ENCODE data around the gene HIVEP3. TPM values are rescaled to one million over a fixed set of nuclear protein-coding genes. Genes with fewer than 3 reads are reported as not detected.

HIVEP3 gene
- total RNA-seq, 2 experiments from 2014 or later = 18.6 to 20.4 TPM

DNA sequence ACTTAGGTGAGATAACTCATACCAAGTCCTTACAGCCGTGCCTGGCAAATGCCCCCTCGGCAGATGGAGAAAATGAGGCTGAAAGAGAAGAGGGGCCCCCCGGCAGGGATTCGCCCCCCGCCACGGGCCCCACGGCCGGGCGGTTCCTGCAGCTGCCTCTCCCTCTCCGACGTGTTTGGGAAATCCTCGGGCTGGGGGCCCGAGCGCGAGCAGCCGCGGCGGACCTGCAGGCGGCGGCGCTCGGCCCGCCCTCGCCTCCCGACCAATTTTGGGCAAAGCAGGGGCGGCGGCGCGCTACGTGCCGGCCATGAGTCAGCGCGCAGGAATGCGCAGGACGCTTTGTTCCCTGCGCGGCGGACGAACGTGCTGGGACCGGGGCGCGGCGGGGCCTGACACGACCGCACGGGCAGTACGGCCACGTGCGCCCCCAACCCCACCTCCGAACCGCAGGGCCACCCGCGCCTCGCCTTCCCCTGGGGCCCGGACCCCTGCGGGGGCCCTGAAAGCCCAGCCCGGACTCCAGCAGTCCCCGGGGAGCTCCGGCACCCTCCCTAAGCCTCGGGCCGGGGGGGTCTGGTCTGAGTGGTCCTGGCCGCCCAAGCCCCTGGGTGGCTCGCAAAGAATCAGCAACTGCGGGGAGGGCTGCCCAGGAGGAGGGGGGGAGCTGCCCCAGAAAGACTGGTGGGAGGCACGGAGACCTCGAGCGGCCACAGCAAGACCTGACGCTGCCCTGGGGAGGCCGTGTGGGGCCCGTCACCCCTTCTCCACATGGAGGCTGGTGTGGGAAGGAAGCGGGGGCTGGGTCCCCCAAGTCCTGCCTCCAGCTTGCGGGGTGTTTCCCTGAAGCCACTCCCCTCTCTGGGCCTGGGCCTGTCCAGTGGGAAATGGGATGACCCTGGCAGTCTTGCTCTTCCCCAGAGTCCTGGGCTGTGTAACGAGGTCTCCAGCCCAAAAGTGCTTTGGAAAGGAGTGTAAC, 422.4 kb downstream of the HIVEP3 start:
- peaks cover 6% of the 10 kb centered on the region for H3K4me1 Mint-ChIP-seq (ENCODE audit: low read depth)
- peak overlapping the region; percentile 48 for H3K4me3 Mint-ChIP-seq
- POLR2A ChIA-PET = no interaction called here
- no peaks in the 10 kb centered on the region for H3K9me3 Mint-ChIP-seq
- no peaks in the 10 kb centered on the region for H3K36me3 Mint-ChIP-seq (ENCODE audit: low read depth)
- CTCF ChIA-PET = interaction anchor here (1.0 to 1.5 kb wide), 3 partner anchors 13 to 395 kb away, joined by 3 to 4 read pairs (median 3); no protein-coding TSS in a partner anchor
- DNase-seq = peak; percentile 72
- intact Hi-C loops (cut with micrococcal nuclease) = no loop called here
- H3K27ac Mint-ChIP-seq = no peak overlapping the region
- TF ChIP-seq, protein P1, sequence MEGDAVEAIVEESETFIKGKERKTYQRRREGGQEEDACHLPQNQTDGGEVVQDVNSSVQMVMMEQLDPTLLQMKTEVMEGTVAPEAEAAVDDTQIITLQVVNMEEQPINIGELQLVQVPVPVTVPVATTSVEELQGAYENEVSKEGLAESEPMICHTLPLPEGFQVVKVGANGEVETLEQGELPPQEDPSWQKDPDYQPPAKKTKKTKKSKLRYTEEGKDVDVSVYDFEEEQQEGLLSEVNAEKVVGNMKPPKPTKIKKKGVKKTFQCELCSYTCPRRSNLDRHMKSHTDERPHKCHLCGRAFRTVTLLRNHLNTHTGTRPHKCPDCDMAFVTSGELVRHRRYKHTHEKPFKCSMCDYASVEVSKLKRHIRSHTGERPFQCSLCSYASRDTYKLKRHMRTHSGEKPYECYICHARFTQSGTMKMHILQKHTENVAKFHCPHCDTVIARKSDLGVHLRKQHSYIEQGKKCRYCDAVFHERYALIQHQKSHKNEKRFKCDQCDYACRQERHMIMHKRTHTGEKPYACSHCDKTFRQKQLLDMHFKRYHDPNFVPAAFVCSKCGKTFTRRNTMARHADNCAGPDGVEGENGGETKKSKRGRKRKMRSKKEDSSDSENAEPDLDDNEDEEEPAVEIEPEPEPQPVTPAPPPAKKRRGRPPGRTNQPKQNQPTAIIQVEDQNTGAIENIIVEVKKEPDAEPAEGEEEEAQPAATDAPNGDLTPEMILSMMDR (IDR thresholded peaks at IDR 0.05) = no peak
- peaks cover 15% of the 10 kb centered on the region for H3K27me3 Mint-ChIP-seq
- peak; percentile 74 for ATAC-seq

GRCh38 chr1:41495210-41495948, 423.3 kb downstream of the HIVEP3 start:
- DNase-seq (peak; percentile 57), ATAC-seq (peak; percentile 12)
- Mint-ChIP-seq H3K9me3 (no peaks in the 10 kb centered on the region), H3K4me1 (ENCODE audit: low read depth) (peaks cover 6% of the 10 kb centered on the region), H3K36me3 (ENCODE audit: low read depth) (no peaks in the 10 kb centered on the region), H3K27me3 (peaks cover 15% of the 10 kb centered on the region), H3K4me3 (peak overlapping the region; percentile 48), H3K27ac (no peak overlapping the region)
- ChIA-PET POLR2A (no interaction called here), CTCF (interaction anchor here (0.7 to 2.3 kb wide), 7 partner anchors 14 to 396 kb away, joined by 3 to 6 read pairs (median 3); no protein-coding TSS in a partner anchor)
- TF ChIP-seq, protein P1 (IDR thresholded peaks at IDR 0.05) = peak; percentile 47
- intact Hi-C loops (cut with micrococcal nuclease) = no loop called here

GRCh38 chr1:41494351-41495209, 424.1 kb downstream of the HIVEP3 start:
- no peak for ATAC-seq
- intact Hi-C loops (cut with micrococcal nuclease) = no loop called here
- POLR2A ChIA-PET = no interaction called here
- Mint-ChIP-seq H3K36me3 (ENCODE audit: low read depth) (no peaks in the 10 kb centered on the region), H3K27ac (no peak overlapping the region), H3K9me3 (no peaks in the 10 kb centered on the region), H3K27me3 (peaks cover 20% of the 10 kb centered on the region), H3K4me3 (no peak overlapping the region), H3K4me1 (ENCODE audit: low read depth) (peaks cover 6% of the 10 kb centered on the region)
- no peak for DNase-seq
- CTCF ChIA-PET = interaction anchor here (0.7 to 2.3 kb wide), 4 partner anchors 19 to 189 kb away, joined by 3 to 6 read pairs (median 4); no protein-coding TSS in a partner anchor
- TF ChIP-seq, protein P1 (IDR thresholded peaks at IDR 0.05) = no peak

DNA sequence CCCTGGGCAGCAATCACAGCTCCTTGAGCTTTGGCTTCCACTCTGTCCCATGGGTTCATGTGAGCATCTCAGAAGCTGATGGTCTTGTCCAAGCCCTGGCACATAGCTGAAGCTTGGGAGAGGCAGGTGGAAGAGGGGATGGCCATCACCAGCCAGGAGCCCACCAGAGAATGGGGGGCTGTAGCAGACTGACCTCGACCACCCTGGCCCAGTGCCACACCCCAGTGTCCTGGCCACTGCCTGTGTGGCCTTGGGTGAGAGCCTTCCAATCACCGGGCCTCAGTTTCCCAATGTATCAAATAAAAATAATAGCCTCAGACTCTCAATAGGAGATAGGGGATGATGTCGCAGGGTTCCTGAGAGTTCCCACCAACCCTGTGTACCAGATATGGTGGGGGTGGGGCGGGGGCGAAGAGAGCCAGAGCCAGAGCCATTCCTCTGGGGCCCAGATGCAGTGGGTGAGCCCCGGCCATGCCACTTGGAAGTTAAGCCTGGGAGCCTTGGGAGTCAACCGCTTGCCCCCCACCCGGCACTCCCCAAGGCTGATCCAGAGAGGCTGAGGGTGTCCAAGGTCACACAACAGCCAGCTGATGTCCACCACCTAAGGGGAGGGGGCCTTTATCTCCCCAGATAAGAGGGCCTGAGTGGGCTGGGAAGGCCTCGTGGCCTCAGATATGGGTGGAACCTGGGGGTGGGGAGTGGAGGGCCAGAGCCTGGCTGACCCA, 424.9 kb downstream of the HIVEP3 start:
- Mint-ChIP-seq H3K27me3 (peaks cover 24% of the 10 kb centered on the region), H3K27ac (no peak overlapping the region), H3K9me3 (no peaks in the 10 kb centered on the region), H3K36me3 (ENCODE audit: low read depth) (no peaks in the 10 kb centered on the region), H3K4me1 (ENCODE audit: low read depth) (peaks cover 6% of the 10 kb centered on the region), H3K4me3 (no peak overlapping the region)
- TF ChIP-seq, protein P1 (IDR thresholded peaks at IDR 0.05) = no peak
- ChIA-PET CTCF (interaction anchor here (1.8 to 3.8 kb wide), 4 partner anchors 10 to 22 kb away, joined by 6 to 15 read pairs (median 6); partner anchors contain the start of gene EDN2), POLR2A (no interaction called here)
- intact Hi-C loops (cut with micrococcal nuclease) = no loop called here
- no peak for ATAC-seq
- no peak for DNase-seq
